ENCODE measurements around the gene SHH.

SHH gene

GRCh38 chr7:155836216-155837125, 24.2 kb upstream of the SHH start (continued):
- TF ChIP-seq ZNF394 (tag by site-specific recombination; IDR thresholded peaks at IDR 0.05; ENCODE audit: borderline replicate concordance) (no peak), ZNF785 (tag by site-specific recombination; IDR thresholded peaks at IDR 0.05) (no peak), ATF2 (tag by site-specific recombination; IDR thresholded peaks at IDR 0.05; ENCODE audit: low read depth) (no peak), ZNF560 (tag by site-specific recombination; IDR thresholded peaks at IDR 0.05; ENCODE audit: borderline replicate concordance) (no peak), ZBTB21 (tag by site-specific recombination; IDR thresholded peaks at IDR 0.05) (no peak), ZNF214 (tag by site-specific recombination; IDR thresholded peaks at IDR 0.05; ENCODE audit: borderline replicate concordance) (no peak), ZNF16 (tag by site-specific recombination; IDR thresholded peaks at IDR 0.05; ENCODE audit: low read depth) (no peak), ZNF48 (tag by site-specific recombination; IDR thresholded peaks at IDR 0.05) (no peak), ZSCAN23 (tag by site-specific recombination; IDR thresholded peaks at IDR 0.05) (no peak)

GRCh38 chr7:155835446-155836215, 23.4 kb upstream of the SHH start:
- no peaks in the 10 kb centered on the region for H3K9me3 ChIP-seq (ENCODE audit: control insufficient read depth, insufficient read depth, low read depth, low read length)
- no peak overlapping the region for H3K27ac ChIP-seq (ENCODE audit: extremely low read depth, low read depth, low read length)
- no peaks in the 10 kb centered on the region for H3K36me3 ChIP-seq (ENCODE audit: control insufficient read depth in 2 of 2, insufficient read depth in 1 of 2, low read length in 2 of 2)
- TF ChIP-seq SCRT2 (tag by site-specific recombination; IDR thresholded peaks at IDR 0.05) (peak; percentile 65), REPIN1 (tag by site-specific recombination; IDR thresholded peaks at IDR 0.05; ENCODE audit: low read depth) (no peak), ZNF132 (tag by site-specific recombination; IDR thresholded peaks at IDR 0.05; ENCODE audit: borderline replicate concordance) (no peak), YY2 (tag by site-specific recombination; IDR thresholded peaks at IDR 0.05) (no peak), WT1 (tag by site-specific recombination; IDR thresholded peaks at IDR 0.05) (no peak), ZNF23 (tag by site-specific recombination; IDR thresholded peaks at IDR 0.05; ENCODE audit: borderline replicate concordance) (no peak), YY1 (tag by site-specific recombination; IDR thresholded peaks at IDR 0.05) (no peak), SCRT1 (tag by site-specific recombination; IDR thresholded peaks at IDR 0.05; ENCODE audit: borderline replicate concordance) (0 out of 2 replicates have a peak, but pooled peaks have one; percentile 43), ZNF311 (tag by site-specific recombination; IDR thresholded peaks at IDR 0.05; ENCODE audit: borderline replicate concordance) (no peak), GLIS1 (tag by site-specific recombination; IDR thresholded peaks at IDR 0.05) (no peak), KLF10 (tag by site-specific recombination; IDR thresholded peaks at IDR 0.05) (no peak), ZBTB44 (tag by site-specific recombination; IDR thresholded peaks at IDR 0.05) (no peak), HIC1 (tag by site-specific recombination; IDR thresholded peaks at IDR 0.05) (no peak), ZNF843 (tag by site-specific recombination; IDR thresholded peaks at IDR 0.05) (no peak)
- POLR2A ChIA-PET: no interaction called here
- no peaks in the 10 kb centered on the region for H3K4me1 ChIP-seq (ENCODE audit: control insufficient read depth, insufficient read depth, low read length)
- CTCF ChIA-PET: no interaction called here
- no peak overlapping the region for H3K4me3 ChIP-seq (ENCODE audit: low read depth, low read length)
